H4 (cell line): Measurements from ENCODE around the gene COL16A1. TPM values are rescaled to one million over a fixed set of nuclear protein-coding genes. Genes with fewer than 3 reads are reported as not detected.
"Not testable (repeated sequence)": the region's sequence is repeated elsewhere in the genome, so short reads cannot be mapped to it uniquely, and the experiment has no call there.

Source experiments
- DNase-seq: peaks from one replicate; pipeline ENCODE4 v3.0.0-alpha.2; 2015; ENCODE audit warnings: low spot score
- total RNA-seq: library from RNA; depleted of rRNA; stranded (reverse); fragments of >200 nt; shearing (Covaris generic); gene quantifications from 2 replicates; pipeline ENCODE4 v1.2.3, GENCODE V29; 2014

The COL16A1 gene
- total RNA-seq, 1 experiment from 2014 or later = 9.2 TPM

DNA sequence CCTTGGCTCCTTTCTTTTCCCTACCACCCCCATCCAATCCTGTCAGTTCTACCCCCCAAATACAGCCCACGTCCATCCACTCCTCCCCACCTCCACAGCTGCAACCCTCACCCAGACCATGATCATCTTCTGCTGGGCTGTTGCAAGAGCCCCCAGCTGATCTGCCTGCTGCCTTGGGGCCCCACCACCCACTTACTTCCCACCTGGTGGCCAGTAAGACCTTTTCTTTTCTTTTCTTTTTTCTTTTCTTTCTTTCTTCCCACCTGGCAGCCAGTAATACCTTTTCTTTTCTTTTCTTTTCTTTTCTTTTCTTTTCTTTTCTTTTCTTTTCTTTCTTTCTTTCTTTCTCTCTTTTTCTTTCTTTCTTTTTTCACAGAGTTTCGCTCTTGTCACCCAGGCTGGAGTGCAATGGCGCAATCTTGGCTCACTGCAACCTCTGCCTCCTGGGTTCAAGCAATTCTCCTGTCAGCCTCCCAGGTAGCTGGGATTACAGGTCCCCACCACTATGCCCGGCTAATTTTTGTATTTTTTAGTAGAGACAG is 3.3 kb upstream of the COL16A1 start:
- not testable (repeated sequence) for DNase-seq

DNA sequence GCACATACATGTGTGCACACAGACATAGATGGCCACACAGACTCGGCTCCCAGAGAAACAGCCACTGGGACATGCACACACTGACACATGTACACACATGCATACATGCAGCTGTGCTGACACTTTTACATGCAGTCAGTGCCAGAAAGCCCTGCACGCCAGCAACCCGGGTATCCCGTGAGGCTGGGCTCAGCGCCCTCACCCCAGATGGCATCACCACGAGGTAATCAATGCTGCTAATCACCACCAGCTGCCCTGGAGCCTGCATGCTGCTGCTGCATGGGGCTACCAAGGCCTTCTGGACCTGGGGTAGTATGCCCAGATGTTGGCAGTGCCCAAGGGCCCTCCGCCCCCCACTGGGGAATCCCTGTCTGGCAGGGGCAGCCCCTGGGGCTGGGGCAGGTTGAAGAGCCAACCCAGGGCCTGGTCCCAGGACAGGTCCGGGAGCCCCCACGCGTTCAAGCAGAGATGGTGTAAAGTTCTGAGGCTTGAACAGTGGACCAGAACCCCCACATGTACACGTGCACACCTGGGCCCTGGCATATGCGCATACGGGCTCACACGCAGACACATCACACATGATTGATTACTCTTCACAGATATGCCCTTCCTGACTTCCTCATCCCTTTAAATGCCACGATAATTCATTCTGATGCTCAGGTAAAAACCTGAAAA is 2.7 kb upstream of the COL16A1 start:
- DNase-seq = no peak

DNA sequence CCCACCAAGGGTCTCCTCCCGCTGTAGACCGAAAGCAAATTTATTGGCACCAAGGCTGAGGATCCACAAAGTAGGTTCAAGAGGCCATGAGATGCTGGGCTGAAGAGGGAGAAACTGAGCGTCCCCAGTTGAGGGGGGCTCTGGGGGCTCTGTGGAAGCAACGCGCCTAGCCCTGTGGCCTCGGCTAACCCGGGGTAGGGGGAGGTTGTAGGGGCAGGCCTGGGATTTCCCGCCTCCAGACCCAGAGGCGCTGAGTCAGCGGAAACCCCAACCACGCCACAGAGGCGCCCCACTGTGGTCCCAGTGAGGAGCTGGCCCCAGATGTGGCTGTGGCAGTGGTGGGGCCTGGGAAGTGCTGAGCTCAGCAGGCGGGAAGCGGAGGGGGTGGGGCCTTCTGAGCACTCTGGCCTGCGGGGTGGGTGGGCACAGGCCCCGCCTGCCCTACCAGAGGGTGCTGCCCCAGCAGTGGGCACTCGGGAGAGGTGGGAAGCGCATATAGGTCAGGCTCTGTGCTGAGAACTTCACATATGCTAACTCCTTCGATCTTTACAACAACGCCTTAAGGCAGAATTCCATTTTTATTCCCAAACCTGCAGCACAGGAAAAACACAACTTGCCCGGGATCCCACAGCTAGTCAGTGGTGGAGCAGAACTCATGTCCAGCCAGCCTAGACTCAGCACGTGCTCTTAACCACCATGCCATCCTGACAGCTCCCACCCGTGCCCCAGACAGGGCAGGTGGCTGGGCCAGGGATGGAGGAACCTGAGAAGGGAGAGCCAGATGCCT is 1.5 kb upstream of the COL16A1 start:
- DNase-seq = peak; percentile 62

DNA sequence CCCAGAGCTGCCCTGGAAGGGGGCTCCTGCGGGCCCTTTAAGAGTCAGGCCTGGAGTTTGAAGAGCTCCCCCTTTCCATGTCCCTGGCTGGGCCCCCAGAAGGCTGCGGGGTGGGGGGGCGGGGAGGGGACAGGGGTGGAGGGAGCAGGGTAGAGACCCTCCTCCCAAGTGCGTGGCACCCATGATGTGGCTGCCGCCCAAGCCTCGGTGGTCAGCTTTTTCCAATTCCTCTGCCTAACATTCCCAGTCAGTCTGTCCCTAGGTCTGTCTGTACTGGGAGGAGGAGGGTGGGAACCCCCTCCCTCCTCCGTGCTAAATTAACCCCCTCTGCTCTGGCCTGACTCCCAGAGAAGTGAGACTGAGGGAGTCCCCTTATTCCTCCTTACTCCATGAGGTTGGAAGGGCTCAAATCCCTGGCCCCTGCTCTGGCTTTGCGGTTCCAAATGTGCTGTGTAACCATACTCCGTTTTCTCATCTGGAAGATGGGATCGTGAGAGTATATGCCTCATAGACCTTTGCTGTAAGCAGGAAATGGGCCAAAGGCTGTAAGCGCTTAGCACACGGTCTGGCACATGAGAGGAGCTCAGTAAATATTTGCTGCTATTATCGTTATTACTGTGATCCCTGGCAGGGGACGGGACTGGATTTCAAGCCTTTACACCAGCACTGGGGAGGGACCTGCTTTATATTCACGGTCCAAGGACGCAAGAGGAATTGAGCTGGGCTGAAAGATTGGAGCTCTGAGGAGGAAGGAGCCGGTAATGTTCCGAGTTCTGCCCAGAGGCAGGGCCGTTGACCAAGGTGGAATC is 658 bp upstream of the COL16A1 start:
- DNase-seq = peak; percentile 55

DNA sequence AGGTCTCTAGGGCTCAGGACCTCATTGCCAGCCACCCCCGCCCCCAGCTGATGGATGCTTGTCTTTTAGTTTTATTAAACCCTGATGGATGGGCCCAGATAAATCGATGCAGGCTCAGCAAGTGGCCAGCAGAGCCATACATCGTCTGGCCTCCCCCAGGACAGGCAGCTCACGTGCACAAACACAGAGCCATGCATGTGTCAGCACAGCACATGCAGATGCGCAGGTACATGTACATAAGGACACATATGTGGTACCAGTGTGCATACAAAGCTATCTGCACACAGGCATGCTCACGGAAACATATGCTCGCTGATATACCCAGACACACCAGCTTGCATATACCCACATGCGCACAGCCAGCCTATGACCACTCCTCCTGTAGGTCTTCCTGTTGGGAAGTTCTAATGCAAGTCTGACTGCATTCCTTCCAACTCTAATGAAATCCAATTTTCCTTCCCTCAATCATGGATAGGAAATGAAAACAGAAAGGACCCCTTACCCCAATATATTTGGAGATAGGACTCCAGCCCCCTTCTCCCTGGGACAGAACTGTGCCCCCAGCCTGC is 897 bp downstream of the COL16A1 start:
- DNase-seq = no peak

DNA sequence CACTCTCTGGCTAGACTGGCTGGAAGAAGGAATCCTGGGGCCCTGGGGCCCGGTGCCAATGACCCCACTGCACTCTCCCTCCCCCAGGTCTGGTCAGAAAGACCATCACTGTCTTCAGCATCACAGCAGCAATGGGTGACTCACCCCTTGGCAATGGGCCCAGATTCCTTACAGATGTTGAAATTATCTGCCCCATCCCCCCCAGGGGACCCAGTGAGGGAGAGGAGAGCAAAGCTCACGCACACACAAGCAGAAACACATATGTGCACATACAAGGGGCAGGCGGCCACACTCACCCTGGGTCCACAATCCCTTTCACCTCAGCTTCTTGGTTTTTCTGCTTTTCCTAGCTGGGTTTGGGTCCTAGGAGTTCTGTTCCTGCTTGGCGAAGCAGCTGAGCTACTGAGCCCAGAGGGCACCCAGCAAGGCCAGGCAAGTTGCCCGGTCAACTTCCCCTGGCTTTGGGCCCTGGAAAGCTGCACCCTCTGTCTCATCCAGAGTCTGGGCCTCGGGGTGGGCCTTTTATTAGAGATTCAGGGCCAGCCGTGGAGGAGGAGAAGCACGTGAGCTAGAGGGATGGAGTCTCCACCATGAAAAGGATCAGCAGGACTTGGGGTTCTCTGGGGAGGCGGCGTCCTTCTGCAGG is 2.6 kb downstream of the COL16A1 start:
- peak; percentile 88 for DNase-seq

DNA sequence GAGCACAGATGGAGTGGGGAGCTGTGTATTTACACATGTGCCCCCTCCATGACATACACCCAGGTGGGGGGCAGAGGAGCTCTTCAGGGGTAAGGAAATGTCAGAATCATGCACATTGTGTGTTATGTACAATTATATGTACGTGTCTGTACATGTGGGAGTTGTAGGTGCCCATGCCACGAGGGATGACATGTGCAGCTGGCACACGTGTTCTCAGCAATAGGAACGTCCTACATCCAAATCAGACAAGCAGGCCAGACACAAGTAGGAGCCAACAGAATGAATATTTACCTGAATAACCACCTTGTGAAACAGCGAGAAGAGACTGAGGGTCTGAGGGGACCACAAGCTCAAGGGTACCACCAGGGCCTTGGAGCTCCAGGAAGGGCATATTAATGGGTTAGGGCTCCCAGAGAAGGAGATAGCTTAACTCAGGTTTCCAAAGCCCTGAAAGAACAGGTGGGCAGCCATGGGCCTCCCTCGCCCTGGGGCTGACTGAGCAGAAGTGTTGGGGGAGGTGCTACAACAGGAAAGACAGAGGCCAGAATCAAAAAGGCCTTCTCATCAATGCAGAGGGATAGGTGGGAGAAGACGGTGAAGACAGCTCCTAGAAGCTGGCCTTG is 3.2 kb downstream of the COL16A1 start:
- DNase-seq = no peak

DNA sequence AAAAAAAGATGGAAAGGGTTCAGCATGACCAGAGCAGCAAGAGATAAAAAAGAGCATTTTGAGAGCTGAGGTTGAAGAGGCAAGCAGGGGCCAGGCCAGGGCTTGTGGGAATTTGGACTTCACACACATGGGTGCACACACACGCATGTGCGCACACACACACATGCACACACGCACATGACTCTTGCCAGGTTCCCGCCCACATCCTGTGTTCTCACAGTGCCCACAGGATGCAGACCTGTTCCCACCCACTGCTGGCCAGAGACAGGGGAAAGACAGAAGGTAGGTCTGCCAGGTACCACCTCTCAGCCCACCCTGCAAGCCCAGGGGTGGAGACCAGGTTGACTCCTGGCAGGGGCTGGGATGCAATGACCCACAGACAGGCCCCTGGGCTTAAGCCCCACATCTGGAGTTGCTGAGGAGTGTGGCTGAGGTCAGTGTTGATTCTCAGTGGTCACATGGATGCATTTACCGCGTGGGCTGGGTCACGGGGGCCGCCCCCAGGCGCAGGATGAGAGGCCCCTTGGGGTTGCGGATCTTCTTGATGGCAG is 4.4 kb downstream of the COL16A1 start:
- no peak for DNase-seq

DNA sequence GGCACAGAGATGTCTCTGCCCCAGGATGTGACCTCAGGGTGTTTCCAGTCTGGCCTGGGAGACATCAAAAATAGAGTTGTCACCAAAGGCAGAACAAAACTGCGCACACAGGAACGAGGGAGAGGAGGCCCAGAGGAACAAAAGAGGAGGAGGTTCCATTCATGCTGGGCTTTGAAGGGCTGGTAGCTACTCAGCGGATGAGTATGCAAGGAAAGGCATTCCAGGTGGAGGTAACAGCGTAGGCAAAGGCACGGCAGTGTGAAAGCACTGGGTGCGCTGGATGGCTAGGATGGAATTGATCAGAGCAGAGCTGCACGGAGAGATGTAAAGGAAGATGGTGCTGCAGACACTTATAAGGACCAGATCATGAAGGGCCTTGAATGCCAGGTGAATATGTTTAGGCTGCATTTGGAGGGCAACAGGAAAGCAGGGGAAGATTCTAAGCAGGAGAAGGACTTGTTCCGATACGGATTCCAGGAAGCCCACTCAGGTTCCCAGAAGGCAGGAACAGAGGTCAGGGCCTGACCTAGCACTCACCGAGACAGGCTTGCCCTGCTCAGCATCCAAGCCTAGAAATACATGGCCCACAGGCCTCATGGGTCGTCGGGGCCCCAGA is 6.3 kb downstream of the COL16A1 start:
- DNase-seq = no peak

DNA sequence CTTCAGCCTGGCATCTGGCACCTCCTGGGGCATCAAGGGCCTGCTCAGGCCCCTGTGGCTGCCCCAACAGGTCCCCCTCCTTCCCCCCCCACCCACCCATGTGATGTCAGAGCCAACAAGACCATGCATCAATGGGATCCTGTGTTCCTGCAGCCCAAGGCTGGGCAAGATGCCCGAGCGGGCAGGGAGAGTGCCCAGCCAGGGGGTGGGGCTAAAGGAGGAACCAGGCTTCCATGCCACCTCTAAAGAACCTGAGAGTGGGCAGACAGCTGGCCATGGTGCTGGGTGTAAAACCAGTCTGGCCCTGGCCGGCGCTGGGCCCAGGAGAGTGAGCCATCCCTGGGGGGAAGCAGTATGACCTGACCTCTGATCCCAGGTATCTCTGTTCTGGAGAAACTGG is 7.6 kb downstream of the COL16A1 start:
- peak; percentile 38 for DNase-seq

DNA sequence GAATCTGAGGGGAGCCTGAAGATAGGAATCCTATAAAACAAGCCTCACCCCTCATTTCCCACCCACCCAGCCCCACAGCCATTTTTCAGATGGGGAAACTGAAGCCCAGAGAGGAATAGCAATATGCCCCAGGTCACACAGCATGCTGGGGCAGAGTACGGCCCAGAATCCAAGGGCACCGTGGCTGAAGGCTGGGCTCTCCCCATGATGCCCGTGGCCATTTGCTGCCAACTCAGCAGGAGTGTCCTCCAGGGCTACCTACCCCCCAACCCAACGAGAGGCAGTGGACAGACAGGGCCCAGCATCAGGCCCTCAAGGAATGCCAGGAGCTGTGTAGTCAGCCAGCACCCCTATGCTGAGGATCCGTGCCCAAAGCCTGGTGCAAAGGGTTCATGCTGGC is 8.5 kb downstream of the COL16A1 start:
- no peak for DNase-seq

DNA sequence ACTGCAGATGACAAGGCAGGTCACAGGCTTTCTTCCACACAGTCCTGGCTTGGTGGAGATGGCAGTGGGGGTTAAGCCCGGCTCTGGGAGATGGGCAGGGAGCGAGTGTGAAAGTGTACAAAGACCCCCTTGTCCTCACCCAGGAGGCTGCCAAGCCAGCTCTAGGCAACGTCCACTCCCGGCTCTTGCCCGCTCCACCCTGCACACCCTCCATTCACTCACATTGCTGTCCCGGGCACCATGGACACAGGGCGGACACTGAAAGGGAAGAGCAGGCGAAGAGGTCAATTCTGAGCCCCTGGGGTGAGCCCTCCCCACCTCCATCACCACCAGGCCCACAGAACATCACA is 8.9 kb downstream of the COL16A1 start:
- no peak for DNase-seq

DNA sequence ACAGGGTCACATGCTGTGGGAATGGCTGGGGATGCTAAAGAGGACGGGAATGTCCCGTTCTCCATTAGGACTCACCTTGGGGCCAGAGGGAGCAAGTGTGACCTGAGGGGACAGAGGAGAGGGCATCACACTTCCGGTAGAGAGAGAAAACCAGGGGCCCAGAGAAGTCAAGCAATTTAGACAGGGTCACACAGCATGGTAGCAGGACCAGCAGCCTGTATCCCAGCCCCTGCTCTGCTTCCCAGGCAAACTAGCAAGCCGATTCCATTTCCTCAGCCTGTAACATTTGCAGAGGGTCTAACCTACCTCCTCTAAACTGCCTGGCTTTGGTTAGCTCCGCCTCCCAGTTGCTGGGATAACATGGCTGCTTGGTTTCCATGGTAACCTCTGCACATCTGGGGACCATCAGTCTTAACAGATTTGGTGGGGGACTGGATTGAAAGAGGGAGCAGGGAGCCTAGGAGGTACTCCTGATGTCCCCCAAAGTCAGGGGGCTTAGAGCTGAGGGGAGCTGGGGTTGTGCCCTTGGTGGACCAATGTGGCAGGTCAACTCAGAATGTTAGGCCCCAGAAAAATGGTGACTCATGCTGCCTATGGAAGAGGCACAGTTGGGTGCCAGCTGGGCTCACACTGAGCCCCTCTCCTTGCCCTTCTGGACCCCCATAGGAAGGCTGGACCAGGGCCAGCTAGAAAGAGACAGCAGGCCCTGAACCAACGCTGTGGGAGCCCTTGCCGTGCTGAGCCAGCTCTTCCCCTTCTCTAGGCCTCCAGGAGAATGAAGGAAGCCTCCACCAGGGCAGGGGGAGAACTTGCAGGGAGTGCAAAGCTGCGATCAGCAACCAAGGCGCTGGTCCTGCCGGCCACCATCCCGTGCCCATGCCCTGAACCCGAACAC is 9.5 kb downstream of the COL16A1 start:
- DNase-seq = no peak

DNA sequence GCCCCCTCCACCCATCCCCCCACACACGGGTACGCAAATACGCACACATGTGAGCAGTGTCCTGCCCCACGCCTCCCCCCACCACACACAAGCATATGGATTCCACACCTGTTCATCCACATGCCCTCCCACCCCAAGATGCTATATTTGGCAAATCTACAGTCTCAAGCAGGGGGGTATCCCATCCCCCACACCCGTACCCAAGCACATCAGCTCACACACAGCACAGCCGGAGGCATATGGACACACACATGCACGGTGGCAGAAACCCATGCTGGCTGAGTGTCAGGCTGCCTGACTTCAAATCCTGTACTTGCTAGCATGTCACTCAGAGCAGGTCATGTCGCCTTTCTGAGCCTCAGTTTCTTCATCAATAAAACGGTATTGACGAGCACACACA is 10.6 kb downstream of the COL16A1 start:
- DNase-seq = no peak

DNA sequence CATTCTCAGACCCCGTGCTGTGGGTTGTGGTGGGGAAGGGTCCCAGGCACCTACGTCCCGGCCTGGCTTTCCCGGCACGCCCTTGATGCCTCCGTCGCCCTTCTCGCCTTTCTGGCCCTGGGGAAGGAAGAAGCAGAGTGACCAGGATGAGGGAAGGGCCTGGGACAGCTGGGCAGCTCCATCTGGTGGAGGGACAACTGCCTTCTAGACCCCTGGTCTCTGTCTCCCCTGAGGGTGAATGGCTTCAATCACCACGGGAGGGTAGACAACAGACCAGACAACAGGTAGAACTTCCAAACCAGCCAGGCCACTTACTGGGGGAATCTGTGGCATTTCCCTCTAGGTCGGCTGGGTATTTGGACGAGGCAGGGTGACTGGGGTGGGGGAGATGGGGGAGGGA is 11.9 kb downstream of the COL16A1 start:
- no peak for DNase-seq

DNA sequence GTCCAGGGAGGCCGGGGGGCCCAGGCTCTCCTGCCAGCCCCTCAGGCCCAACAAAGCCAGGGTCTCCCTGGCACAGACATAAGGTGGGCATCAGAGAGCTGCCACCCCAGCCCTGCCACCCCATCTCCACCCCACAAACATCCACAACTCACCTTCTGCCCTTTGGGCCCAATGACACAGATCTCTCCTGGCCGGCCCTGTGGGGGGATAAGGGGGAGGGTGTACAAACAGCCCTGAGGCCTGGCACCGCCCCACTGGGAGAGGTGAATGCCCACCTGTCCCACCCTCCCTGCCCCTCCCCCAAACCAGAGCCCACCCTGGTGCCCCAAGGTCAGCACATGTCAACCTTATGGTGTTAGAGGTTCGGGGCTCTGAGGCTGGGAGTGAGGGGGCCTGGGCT is 12.4 kb downstream of the COL16A1 start:
- DNase-seq = no peak

DNA sequence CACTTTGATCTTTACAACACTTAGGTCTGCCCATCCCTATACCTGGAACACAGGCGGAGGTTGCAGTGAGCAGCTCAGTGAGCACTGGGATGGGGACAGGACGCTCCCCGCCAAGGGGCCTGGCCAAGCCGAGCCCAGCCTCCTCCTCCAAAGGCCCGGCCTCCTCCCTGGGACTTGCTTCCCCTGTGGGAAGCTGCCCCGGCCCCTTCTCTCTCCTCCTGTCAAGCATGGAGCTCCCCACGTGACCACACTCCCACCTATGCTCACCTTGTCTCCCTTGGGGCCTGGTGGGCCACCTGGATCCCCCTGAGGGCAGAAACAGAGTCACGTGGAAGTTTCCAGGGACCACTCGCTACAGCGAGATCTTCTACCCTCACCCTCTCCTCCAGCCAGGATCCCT is 12.9 kb downstream of the COL16A1 start:
- DNase-seq = no peak

DNA sequence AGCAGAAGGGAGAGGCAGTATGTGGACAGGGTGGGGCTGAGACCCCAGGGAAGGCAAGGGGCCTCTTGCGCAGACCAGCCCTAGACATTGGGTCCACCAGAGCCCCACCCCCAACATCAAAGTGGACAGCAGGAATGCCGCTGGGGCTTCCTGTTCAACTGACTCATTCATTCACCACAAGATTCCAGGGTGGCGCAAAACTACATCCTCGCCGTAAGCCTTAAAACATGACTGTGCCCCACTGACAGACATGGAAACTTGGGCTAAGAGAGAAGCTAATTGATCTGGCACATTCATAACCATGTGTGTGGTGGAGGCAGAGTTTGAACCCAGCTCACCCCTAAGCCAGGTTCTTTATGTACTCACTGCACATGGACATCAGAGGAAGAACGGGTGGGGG is 14.0 kb downstream of the COL16A1 start:
- DNase-seq = peak; percentile 92

DNA sequence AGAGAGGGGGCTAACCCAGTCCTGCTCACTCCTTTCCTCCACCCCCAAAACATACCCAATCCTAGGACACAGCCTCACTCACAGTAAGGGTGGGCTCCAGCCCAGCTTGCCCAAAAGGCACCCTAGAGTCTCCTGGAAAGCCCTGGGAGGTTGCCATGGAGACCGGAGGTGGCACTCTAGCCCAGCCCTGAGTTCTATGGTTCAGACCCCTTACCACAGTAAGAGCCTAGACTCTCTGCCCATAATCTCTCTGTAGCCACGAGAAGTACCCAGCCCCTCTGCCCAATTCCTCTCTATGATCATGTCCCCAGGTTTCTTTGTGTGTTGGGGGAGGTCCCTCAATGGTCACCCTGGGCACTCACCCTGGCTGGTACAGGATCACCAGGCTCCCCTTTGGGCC is 14.4 kb downstream of the COL16A1 start:
- DNase-seq = no peak
